SK-N-MC (cell line): Measurements from ENCODE around the gene PICK1.

Experiments used
- EZH2 ChIP-seq: fragments of 200-600 bp; sonication (generic); IDR thresholded peaks from one replicate; pipeline ENCODE4 v1.6.1; 2017; ENCODE audit warnings: antibody characterized with exemption
- POLR2AphosphoS5 ChIP-seq: IDR thresholded peaks from 2 replicates; pipeline ENCODE4 v1.6.1; 2012; ENCODE audit warnings: mild to moderate bottlenecking, low read depth, low read length, borderline replicate concordance

DNA sequence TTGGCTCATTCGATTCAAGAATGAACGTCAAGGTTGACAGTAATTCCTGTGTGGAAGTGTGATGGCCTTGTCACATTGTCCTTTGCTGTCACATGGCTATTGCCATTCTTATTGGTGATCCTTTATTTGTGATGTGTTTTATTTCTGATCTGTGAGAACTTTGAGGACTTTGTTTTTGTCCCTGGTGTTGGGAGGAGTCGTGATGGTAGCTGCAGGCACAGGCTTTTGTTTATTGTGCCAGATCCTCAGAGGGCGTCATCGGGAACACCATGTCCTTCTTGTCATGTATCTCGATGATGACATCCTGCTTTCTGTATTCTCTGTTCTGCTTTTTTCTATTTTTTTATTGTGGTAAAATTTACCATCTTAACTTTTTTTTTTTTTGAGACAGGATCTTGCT, 5.6 kb downstream of the PICK1 start:
- TF ChIP-seq EZH2 (no peak), POLR2AphosphoS5 (no peak)
